Activated T-helper 9 cell treated with anti-CD3 and anti-CD28 coated beads, Interleukin-2, amount 50 U/mL, for 16 hours (primary cell): ENCODE data around the gene CCR5.

ENCODE experiments used
- DNase-seq: peaks from one replicate; pipeline ENCODE4 v3.0.0-alpha.2; 2020; ENCODE audit warnings: low read depth

CCR5 gene

DNA sequence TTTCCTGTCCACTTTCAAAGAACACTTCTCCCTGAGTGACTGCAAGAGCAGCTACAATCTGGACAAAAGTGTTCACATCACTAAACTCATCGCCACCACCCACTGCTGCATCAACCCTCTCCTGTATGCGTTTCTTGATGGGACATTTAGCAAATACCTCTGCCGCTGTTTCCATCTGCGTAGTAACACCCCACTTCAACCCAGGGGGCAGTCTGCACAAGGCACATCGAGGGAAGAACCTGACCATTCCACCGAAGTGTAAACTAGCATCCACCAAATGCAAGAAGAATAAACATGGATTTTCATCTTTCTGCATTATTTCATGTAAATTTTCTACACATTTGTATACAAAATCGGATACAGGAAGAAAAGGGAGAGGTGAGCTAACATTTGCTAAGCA, 38.1 kb downstream of the CCR5 start:
- DNase-seq, result no peak

DNA sequence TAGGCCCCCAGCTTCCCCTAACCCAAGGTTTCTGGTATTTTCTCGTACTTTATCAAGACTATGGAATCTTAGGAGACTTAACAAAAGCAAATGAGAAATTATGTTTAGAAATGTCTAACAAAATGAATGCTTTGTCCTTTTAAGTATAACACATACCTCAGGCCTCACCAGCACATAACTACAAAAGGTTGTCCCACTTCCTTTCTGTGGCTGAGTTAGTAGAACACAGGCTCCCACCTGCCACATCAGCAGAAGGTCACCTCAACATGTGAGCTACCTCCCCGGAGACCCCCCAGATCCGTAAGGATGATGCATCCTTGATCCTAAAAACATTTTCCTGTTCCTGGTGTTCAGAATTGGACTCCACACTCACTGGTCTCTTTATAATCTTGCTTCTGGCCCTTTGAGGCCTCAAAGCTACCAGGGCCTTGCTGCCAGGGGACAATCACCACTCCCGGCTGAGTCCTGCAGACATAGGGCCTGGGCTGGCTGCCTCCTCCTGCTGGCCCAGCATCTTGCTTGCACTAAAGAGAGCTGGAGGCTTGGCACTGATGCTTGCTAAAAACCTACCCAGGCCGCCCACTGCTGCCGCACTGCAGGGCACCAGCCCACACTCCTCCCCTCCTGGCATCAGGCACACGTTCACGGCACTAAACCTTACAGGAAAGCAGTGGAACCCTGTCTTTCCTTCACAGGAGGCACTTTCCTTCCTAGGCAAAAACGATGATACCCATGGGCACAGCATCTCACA, 39.2 kb downstream of the CCR5 start:
- DNase-seq, result no peak

DNA sequence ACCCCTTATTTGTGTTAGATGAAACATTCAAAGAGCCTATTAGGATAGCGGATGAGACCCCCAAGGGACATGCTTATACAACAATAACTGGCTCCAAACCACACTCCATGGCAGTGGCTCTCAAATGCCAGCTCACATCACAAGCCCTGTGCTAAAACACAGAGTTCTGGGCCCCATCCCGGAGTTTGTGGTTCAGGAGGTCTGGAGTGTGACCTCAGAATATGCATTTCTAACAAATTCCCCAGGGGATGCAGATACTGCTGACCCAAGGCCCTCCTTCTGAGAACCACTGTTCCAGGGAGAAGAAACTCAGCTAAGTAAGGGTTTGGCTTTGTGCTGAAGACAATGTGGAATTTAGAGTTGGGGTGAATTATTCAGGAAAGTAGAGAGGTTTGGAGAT, 39.9 kb downstream of the CCR5 start:
- no peak for DNase-seq

DNA sequence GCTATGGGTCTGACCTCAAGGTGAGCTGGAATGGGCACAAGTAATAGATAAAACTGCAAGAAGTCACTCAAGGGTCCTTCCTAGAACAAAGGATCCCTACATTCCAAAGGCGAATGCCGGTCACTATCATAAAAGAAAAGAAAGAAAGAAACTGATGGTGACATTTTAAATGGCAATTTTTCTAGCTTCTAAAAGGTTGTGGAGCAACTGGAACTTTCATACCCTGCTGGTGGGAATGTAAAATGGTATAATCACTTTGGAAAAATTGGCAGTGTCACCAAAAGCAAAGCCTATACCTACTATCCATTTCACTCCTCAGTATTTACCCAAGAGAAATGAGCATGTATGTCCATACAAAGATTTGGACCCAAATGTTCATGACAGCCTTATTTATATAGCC, 40.5 kb downstream of the CCR5 start:
- no peak for DNase-seq

DNA sequence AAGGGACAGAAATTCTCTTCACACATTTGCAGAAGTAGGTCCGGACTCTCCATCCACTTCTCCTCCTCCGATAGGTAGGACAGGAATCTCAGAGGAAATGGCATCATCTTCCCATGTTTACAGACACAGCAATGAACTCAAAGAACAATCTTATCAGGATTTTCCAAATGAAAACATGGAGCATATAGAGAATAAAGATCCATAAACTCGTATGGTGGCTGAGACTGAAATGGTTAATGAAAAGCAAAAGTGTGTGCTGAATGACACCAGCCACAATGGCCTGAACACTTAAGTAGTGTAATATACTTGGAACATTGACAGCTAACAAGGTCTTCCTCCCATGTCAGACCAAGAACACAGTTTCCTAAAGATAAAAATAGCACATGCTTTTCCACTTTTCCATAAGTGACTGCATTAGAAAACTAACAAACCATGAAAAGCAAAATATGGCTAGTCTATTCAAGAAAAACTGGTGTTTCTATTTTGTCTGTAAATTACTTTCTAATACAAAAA, 42.1 kb downstream of the CCR5 start:
- no peak for DNase-seq

DNA sequence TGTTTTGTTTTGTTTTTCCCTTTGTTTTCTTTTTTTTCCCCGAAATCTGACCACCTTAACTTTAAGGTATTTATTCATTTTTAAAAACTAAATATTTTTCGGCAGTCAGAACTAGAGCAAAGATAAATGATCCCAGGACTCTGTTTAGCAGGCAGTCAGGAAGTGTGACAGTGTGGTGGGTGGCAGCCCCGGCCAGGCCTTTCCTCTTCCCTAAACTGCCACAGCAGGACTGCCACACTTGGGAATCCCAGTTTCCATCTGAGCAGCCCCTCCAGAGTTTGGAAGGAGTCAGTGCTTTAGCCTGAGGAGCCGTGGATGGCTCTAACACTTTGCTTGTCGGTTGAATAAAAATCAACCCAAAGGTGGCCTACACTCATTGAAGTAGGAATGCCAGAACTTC, 43.2 kb downstream of the CCR5 start:
- no peak for DNase-seq

DNA sequence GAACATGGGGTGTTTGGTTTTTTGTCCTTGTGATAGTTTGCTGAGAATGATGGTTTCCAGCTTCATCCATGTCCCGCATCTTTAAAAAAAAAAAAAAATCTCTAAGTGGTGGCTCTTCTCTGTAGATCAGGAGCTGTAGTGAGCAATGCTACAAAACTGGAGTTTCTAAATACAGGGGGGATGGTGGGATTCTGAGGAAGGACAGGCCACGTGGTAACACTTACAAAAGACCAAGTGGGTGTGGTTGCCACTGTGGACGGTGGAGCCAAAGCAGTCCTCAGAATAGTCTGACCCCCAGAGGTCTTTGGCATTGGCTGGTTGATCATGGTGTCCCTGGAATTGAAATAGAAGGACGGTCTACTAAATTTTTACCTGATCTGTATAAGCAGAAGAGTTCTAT, 44.0 kb downstream of the CCR5 start:
- no peak for DNase-seq

DNA sequence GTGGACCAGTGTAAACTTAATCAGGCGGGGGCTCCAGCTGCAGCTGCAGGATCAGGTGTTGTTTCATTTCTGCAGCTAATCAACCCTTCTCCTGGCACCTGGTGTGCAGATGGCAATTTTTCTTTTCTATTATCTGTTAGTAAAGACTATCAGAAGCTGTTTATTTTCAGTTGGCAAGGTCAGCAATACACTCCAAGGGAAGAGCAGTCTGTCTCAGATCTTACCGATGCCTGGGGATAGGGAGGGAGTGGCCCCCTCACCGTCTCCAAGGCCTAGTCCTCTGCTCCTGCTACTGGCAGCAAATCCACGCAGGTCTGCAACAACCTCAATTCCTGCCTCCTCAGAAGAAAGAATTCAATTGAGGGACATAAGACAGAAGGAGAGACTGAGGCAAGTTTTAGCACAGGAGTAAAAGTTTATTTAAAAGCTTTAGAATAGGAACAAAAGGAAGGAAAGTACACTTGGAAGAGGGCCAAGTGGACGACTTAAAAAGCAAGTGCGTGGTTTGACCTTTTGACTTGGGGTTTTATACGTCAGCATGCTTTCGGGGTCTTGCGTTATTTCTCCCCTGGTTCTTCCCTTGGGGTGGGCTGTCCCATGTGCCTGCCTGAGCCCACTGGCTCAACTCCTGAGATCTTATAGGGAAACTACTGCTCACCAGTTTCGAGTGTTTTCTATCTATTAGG, 45.5 kb downstream of the CCR5 start:
- no peak for DNase-seq

DNA sequence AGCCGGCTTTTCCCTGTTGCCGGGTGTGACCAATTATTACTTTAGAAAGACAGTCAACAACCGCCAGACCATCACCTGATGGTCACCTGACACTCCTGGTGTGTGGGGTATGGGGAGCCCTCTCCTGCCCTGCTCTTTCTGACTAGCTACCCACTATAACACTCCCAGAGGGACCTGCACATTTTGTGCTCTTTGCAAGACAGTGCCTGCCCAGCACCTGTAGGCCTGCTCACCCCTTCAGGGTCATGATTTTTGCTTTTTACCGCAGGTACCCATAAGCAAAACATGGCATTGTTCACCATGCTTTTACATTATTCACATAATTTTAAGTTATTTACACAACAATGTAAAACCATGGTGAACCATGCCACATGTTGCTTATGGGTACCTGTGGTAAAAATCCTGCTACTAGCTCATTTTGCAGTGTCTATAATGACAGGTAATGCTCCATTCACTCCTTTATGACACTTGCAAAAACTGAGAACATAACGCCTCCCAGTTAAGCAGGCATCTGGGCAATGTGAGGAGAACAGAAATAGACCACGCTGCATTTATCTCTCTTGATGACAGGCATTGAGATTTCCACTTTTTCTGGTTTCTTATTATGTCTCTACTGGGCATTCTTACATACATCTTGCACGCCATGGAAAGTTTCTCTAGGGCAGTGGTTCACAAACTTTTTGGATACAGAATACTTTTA, 46.2 kb downstream of the CCR5 start:
- no peak for DNase-seq

DNA sequence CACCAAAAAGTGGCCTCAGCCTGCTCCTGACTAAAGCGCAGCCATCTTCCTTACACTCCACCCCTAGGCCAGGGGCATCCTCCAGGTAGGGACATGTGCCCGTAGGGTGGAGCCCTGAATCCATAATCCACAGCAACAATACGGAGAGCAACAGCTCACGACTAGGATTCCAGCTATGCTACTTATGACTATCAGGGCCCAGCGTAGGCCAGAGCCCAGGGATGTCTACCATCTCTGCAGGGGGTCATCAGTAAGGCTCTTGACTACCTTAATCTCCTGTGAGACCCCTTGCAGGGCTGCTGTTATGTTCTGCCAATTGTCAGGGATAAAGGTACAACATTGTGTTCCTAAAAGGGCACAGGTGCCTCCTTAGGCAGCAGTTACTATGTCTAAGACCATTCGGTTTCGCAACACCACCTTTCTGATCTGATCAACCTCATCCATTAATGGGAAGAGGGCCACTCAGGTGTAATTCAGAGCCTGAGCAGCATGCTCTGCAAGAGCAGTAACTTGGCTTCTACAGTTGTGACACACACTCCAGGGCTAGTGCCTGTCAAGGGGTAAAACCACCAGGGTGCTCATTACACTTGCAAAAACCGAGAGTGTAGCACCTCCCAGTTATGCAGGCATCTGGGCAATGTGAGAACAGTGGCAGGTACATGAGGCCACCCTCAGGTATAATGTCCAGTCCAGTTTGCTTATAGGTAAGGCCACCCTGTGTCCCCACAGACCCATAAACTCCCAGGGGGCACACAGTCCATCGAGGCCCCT, 47.3 kb downstream of the CCR5 start:
- DNase-seq, result no peak

DNA sequence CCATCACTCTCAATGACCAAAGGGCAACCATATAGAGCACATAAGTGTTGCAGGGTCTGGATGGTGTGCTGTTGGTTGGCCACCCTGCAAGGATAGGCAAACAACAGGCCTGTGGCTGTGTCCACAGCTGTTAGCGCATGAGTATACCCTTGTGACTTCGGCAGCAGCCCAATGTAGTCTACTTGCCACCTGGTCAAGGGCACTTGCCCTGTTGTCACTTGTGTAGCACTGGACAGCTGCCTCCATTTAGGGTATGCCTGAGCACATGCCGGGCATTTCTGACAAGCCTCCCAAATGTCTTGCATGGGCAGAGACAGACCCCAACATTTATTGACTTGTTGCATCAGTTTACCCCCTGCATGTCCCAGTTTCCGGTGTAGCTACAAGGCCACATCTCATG, 49.1 kb downstream of the CCR5 start:
- DNase-seq, result no peak

DNA sequence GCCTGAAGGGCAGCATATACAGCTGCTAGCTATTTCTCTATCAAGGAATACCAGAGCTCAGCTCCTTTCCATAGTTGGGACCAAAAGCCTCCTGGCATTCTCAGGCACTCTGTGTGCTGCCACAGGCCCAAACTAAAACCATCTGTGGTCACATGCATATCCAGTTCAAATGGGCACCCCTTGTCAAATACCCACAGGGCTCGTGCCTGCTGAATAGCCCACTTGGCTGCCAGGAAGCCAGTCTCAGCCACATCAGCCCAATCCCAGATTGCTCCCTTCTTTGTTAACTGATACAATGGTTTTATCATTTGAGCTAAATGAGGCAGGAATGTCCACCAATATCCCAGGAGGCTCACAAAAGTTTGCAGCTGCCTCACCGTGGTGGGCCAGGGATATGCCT, 50.2 kb downstream of the CCR5 start:
- DNase-seq, result no peak

DNA sequence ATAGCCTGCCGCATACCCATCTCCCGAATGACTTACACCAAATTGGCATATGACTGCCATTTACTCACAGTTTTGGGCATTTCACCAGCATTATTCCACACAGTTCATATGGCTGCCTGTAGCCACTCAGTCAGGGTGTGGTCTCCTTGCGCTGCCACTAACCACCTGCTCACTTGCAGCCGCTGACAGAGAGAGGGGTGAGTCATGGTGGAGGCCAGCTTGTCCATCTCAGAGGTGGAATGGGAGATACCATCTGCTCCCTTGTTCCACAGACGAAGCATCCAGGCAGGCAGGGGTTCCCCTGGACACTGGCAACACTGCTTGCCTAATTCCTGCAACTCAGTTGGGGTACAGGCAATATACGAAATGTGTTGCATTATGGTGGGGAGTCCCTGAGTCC, 51.9 kb downstream of the CCR5 start:
- no peak for DNase-seq

DNA sequence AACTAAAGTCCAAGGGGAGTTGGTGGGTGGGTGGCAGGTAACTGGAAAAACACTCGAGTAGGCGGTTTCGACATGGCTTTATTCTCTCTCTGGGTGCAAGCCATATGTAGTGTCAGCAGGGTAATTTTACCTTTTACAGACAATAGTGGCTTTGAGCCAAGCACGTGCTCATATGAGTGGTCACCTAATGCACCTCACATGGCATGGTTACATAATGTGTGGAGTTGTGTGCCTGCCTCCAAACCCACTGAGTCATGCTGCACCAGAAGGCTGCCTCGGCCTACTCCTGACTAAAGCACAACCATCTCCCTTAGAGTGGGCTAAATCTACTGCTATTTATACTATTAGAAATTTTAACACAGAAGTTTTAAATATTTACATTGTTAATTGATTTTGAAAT, 52.8 kb downstream of the CCR5 start:
- DNase-seq, result no peak
